ENCODE results near the gene NRL.
A peak's percentile ranks its signal among the peaks of the same experiment; 100 is the strongest.
"Not testable (repeated sequence)": the region's sequence is repeated elsewhere in the genome, so short reads cannot be mapped to it uniquely, and the experiment has no call there.

The NRL gene

DNA sequence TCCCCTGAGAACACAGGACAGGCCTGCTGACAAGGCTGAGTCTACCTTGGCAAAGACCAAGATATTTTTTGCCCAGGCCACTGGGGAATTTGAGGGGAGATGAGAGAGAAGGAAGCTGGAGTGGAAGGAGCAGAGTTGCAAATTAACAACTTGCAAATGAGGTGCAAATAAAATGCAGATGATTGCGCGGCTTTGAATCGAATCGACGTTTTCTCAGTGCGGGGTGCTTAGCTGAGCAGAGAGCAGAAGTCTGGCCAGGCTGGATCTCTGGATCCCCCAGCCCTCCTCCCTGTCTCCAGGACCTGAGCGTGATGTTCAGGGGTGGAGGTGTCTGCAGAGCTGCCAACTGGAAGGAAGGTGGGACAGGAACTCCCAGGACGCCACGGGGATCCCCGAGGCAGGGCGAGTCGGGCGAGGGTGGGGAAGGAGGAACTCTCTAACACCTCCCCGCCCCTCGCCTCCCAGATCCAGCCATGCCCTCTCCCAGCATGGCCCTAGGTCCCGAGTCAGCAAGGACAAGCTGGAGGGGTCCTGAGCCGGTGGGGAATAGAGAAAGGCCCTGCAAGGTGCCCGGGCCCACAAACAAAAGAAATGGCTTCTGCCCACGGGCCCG is 63.5 kb downstream of the NRL start:
- Histone ChIP-seq H3K27me3 (replicated peaks; ENCODE audit: control insufficient read depth, insufficient read depth, low read length) (peaks cover 45% of the 10 kb centered on the region), H3K9ac (ENCODE audit: low read length) (peak overlapping the region; percentile 69), H3K9me3 (ENCODE audit: control insufficient read depth, low read length) (no peaks in the 10 kb centered on the region), H3K4me3 (ENCODE audit: low read length) (peak overlapping the region; percentile 78), H3K4me1 (ENCODE audit: control insufficient read depth, insufficient read depth, low read length) (peaks cover 10% of the 10 kb centered on the region), H3K36me3 (ENCODE audit: control insufficient read depth, insufficient read depth, low read length, severe bottlenecking) (no peaks in the 10 kb centered on the region)
- no peak for DNase-seq (ENCODE audit: low read depth)

- DNase-seq (ENCODE audit: low read depth): not testable (repeated sequence)
Measured at GRCh38 chr14:24050753-24051152, 64.0 kb downstream of the NRL start.

DNA sequence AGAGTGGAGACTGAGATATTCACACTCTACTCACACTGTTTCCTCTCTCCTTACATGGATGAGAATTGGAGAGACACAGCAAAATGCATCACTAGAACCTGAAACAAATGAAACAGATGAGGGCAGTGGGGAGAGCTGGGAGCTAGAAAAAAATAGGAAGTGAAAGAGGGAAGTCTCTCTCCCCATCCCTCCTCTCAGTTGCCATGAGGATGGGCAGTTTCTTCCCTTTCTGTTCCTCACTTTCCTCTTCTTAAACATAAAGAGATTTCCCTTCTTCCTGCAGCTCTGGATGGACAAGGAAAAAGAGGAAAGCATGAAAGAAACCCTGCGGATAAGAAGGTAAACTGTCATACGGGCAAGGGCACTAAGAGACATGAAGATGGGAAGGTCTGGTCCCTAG is 65.7 kb downstream of the NRL start:
- H3K9ac ChIP-seq (ENCODE audit: low read length); H3K4me3 ChIP-seq (ENCODE audit: low read length); H3K36me3 ChIP-seq (ENCODE audit: control insufficient read depth, insufficient read depth, low read length, severe bottlenecking); H3K9me3 ChIP-seq (ENCODE audit: control insufficient read depth, low read length); DNase-seq (ENCODE audit: low read depth): not testable (repeated sequence)
- Histone ChIP-seq H3K4me1 (ENCODE audit: control insufficient read depth, insufficient read depth, low read length) (peaks cover 10% of the 10 kb centered on the region), H3K27me3 (replicated peaks; ENCODE audit: control insufficient read depth, insufficient read depth, low read length) (peaks cover 30% of the 10 kb centered on the region)

More at GRCh38 chr14:24050753-24051152, 64.0 kb downstream of the NRL start:
- not testable (repeated sequence) for H3K9ac ChIP-seq (ENCODE audit: low read length); H3K36me3 ChIP-seq (ENCODE audit: control insufficient read depth, insufficient read depth, low read length, severe bottlenecking); H3K4me3 ChIP-seq (ENCODE audit: low read length); H3K9me3 ChIP-seq (ENCODE audit: control insufficient read depth, low read length)
- Histone ChIP-seq H3K27me3 (replicated peaks; ENCODE audit: control insufficient read depth, insufficient read depth, low read length) (peaks cover 41% of the 10 kb centered on the region), H3K4me1 (ENCODE audit: control insufficient read depth, insufficient read depth, low read length) (peaks cover 10% of the 10 kb centered on the region)

- Histone ChIP-seq H3K9me3 (ENCODE audit: control insufficient read depth, low read length) (no peaks in the 10 kb centered on the region), H3K4me1 (ENCODE audit: control insufficient read depth, insufficient read depth, low read length) (no peaks in the 10 kb centered on the region), H3K27me3 (replicated peaks; ENCODE audit: control insufficient read depth, insufficient read depth, low read length) (peaks cover 24% of the 10 kb centered on the region), H3K9ac (ENCODE audit: low read length) (no peak overlapping the region), H3K4me3 (ENCODE audit: low read length) (no peak overlapping the region), H3K36me3 (ENCODE audit: control insufficient read depth, insufficient read depth, low read length, severe bottlenecking) (no peaks in the 10 kb centered on the region)
- DNase-seq (ENCODE audit: low read depth): no peak
Measured at GRCh38 chr14:24042746-24043145, 72.0 kb downstream of the NRL start.

DNA sequence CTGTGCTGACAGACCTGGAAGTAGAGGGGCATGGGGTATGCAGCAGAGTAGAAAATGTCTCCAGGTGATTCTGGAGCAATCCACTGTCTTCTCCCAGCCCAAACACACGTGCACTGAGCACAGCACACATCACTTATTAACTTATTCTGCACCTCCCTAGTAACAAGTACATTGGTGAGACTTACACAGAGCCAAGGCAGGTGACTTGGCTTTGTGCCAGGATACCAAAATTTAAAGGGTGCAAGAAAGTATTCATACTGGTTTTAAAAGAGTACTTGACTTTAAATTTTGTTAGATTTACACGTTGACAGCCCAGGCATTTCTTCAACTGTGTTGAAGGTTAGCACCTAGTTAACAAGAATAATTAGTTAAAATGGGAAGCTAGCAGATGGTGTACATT is 74.1 kb downstream of the NRL start:
- Histone ChIP-seq H3K9me3 (ENCODE audit: control insufficient read depth, low read length) (no peaks in the 10 kb centered on the region), H3K27me3 (replicated peaks; ENCODE audit: control insufficient read depth, insufficient read depth, low read length) (peaks cover 18% of the 10 kb centered on the region), H3K36me3 (ENCODE audit: control insufficient read depth, insufficient read depth, low read length, severe bottlenecking) (no peaks in the 10 kb centered on the region), H3K4me1 (ENCODE audit: control insufficient read depth, insufficient read depth, low read length) (peaks cover 4% of the 10 kb centered on the region), H3K4me3 (ENCODE audit: low read length) (no peak overlapping the region), H3K9ac (ENCODE audit: low read length) (no peak overlapping the region)
- DNase-seq (ENCODE audit: low read depth): no peak

DNA sequence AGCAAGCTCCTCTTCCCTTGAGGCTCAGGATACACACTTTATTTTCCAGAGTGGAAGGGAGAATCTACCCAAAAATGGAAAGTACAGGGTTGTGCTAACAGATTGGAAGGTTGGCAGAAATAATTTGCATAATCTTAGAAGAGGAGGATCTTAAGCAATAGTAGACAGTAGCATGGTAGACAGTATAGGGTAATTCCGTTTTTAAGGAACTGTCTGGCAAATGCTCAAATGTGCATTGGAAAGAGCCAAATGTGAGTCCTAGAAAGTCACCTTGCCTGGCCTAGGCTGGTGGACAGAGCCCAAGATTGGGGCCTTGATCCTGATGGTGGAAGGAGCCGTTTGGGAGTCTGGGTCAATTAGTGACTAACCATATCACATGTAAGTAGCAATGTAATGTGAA is 76.1 kb downstream of the NRL start:
- Histone ChIP-seq H3K9ac (ENCODE audit: low read length) (no peak overlapping the region), H3K9me3 (ENCODE audit: control insufficient read depth, low read length) (no peaks in the 10 kb centered on the region), H3K36me3 (ENCODE audit: control insufficient read depth, insufficient read depth, low read length, severe bottlenecking) (no peaks in the 10 kb centered on the region), H3K4me1 (ENCODE audit: control insufficient read depth, insufficient read depth, low read length) (peaks cover 18% of the 10 kb centered on the region), H3K27me3 (replicated peaks; ENCODE audit: control insufficient read depth, insufficient read depth, low read length) (peaks cover 8% of the 10 kb centered on the region), H3K4me3 (ENCODE audit: low read length) (no peak overlapping the region)
- no peak for DNase-seq (ENCODE audit: low read depth)

- peaks cover 6% of the 10 kb centered on the region for H3K27me3 ChIP-seq (replicated peaks; ENCODE audit: control insufficient read depth, insufficient read depth, low read length)
Measured at GRCh38 chr14:24037658-24038037, 77.1 kb downstream of the NRL start.

DNA sequence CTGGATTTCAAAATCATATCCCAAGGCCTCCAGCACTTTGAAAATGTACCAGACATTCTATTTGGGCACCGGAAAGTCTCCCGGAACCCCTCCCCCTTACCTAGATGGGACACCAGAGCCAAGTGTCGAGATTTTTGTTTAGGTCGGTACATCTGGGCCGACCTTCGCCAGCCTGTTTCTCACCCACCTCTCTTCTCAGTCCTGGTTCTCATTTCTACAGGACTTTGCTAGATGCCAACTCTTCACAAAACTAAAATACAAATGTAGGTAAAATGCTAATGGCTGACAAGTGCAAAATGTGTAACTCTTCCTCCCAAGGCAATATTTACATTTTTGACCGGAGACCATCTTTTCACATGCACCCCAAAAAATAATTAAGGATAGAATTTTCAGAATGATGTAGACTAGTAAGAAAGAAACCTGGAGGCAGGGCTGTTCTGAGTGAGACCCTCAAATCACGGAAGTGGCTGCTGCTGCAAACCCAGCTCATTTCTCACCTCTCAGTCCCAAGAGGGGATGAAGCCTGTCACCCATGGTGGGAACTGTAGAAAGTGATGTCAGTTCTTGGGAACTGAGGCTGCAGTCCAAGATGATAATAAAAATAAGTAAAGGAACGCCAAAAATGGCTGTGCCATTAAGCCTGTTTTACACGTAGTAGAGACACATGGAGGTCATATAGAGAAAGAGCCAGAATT is 77.6 kb downstream of the NRL start:
- H3K9me3 ChIP-seq (ENCODE audit: control insufficient read depth, low read length); H3K27me3 ChIP-seq (replicated peaks; ENCODE audit: control insufficient read depth, insufficient read depth, low read length); H3K36me3 ChIP-seq (ENCODE audit: control insufficient read depth, insufficient read depth, low read length, severe bottlenecking); DNase-seq (ENCODE audit: low read depth): not testable (repeated sequence)
- Histone ChIP-seq H3K9ac (ENCODE audit: low read length) (peak overlapping the region; percentile 90), H3K4me3 (ENCODE audit: low read length) (peak overlapping the region; percentile 85), H3K4me1 (ENCODE audit: control insufficient read depth, insufficient read depth, low read length) (peaks cover 28% of the 10 kb centered on the region)

More at GRCh38 chr14:24037658-24038037, 77.1 kb downstream of the NRL start:
- Histone ChIP-seq H3K9ac (ENCODE audit: low read length) (no peak overlapping the region), H3K4me1 (ENCODE audit: control insufficient read depth, insufficient read depth, low read length) (peaks cover 27% of the 10 kb centered on the region), H3K36me3 (ENCODE audit: control insufficient read depth, insufficient read depth, low read length, severe bottlenecking) (no peaks in the 10 kb centered on the region), H3K9me3 (ENCODE audit: control insufficient read depth, low read length) (no peaks in the 10 kb centered on the region), H3K4me3 (ENCODE audit: low read length) (no peak overlapping the region)
- DNase-seq (ENCODE audit: low read depth): no peak

DNA sequence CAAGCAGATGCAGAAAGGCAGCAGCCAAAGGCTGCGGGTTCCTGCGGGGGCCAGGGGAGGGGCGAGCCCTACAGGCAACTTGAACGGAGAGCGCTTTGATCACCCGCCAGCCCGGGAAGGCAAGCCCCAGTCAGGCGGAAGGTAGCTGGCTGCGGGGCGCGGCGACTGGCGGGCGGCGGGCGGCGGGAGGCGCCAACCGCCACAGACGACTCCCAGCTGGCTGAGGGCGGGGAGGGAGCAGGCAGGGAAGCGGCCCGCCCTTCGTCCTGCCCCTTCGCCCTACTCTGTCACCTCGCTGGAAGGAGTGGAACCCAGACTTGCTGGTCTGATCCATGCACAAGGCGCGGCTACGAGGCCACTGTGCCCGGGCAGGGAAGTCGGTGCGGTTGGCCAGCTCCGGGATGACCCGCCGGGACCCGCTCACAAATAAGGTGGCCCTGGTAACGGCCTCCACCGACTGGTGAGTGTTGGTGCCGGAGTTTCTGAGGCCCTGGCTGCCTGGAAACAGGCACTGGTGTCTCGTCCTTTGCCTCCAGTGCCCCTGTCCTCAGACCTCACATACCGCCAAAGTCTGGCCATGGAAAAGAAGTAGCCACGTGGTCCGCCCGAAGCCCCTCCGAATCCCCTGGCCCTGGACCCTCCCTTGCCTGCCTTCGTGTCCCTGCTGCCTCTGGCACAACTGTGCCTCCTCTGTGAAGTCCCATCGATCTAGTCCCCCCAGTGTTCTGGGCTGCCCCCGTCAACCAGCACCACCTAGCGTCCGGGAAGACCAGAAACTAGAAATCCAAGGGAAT is 78.4 kb downstream of the NRL start:
- H3K27me3 ChIP-seq (replicated peaks; ENCODE audit: control insufficient read depth, insufficient read depth, low read length): no peaks in the 10 kb centered on the region
- peaks cover 28% of the 10 kb centered on the region for H3K4me1 ChIP-seq (ENCODE audit: control insufficient read depth, insufficient read depth, low read length)
- H3K9ac ChIP-seq (ENCODE audit: low read length): peak overlapping the region; percentile 90
- peak overlapping the region; percentile 85 for H3K4me3 ChIP-seq (ENCODE audit: low read length)
- H3K36me3 ChIP-seq (ENCODE audit: control insufficient read depth, insufficient read depth, low read length, severe bottlenecking): no peaks in the 10 kb centered on the region
- no peaks in the 10 kb centered on the region for H3K9me3 ChIP-seq (ENCODE audit: control insufficient read depth, low read length)
- DNase-seq (ENCODE audit: low read depth): peak; percentile 87

DNA sequence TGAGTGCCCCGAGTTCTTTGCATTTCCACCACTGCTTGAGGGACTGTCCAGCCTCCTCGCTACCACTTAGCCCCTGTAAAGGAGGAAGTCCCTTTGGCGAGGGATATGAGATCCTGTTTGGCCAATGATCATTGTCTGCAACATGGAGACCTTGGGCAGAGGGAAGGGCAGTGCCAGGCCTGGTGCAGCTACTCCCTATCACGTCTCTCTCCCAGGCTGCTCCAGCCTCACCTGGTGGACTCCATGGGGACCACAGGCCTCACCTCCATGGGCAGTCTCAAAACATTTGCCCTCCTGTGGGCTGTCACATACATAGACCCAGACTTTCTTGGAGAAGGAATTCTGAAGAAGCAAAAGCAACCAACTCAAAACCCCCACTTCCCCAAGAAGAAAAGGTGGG is 79.0 kb downstream of the NRL start:
- peak overlapping the region; percentile 85 for H3K4me3 ChIP-seq (ENCODE audit: low read length)
- not testable (repeated sequence) for H3K36me3 ChIP-seq (ENCODE audit: control insufficient read depth, insufficient read depth, low read length, severe bottlenecking); H3K27me3 ChIP-seq (replicated peaks; ENCODE audit: control insufficient read depth, insufficient read depth, low read length); H3K9me3 ChIP-seq (ENCODE audit: control insufficient read depth, low read length); DNase-seq (ENCODE audit: low read depth)
- peaks cover 28% of the 10 kb centered on the region for H3K4me1 ChIP-seq (ENCODE audit: control insufficient read depth, insufficient read depth, low read length)
- H3K9ac ChIP-seq (ENCODE audit: low read length): peak overlapping the region; percentile 90

- DNase-seq (ENCODE audit: low read depth): peak; percentile 90
- Histone ChIP-seq H3K4me3 (ENCODE audit: low read length) (no peak overlapping the region), H3K27me3 (replicated peaks; ENCODE audit: control insufficient read depth, insufficient read depth, low read length) (no peaks in the 10 kb centered on the region), H3K9me3 (ENCODE audit: control insufficient read depth, low read length) (no peaks in the 10 kb centered on the region), H3K9ac (ENCODE audit: low read length) (no peak overlapping the region), H3K36me3 (ENCODE audit: control insufficient read depth, insufficient read depth, low read length, severe bottlenecking) (no peaks in the 10 kb centered on the region), H3K4me1 (ENCODE audit: control insufficient read depth, insufficient read depth, low read length) (peaks cover 28% of the 10 kb centered on the region)
Measured at GRCh38 chr14:24032727-24033418, 81.9 kb downstream of the NRL start.

All from adipocyte (in vitro differentiated cells).